Measurements from ENCODE around the gene IP6K2.

DNA sequence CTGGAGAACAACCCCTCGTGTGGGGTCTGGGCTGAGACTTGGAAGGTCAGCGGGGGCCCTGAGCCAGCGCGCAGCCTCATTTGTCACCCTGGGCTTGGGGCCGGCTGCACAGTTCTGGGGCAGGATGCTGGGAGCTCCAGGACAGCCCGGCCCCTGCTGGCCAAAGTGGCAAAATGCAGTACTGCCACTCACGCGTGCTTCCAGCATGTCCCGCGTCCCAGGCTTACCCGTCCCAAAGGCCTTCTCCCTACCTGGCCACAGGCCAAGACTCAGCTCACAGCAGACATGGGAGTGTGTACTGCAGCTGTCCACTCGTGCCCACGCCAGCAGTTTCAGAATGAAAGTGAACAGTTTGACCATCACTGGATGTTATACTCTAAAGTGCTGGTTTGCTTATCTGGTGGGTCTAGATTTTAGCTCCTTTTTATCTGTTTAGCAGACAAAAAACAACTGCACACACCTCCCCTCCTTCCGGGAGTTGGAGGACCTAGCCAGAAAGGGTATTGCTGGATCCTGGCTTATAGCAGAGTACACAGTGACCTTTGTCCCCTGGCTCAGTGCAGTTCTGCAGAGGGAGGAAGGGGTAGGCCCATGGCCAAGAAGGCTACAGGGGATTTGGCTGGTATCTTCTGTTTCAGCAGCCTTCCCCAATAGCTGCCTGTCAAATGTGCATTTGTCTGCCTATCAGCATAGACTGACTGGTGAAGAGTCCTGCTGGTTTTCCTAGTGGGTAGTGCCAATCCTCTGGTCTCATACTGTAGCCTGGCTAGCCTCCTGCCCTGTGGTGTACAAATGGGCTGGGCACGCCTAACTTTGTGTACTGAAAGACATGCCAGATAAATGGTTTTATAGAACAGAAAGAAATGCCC is 23.2 kb upstream of the IP6K2 start:
- TF ChIP-seq PHF20 (CRISPR knock-in tag; IDR thresholded peaks at IDR 0.05) (0 out of 2 replicates have a peak, but pooled peaks have one; percentile 13), CAMTA2 (CRISPR knock-in tag; IDR thresholded peaks at IDR 0.05; ENCODE audit: borderline replicate concordance) (no peak), ZNF143 (CRISPR knock-in tag; IDR thresholded peaks at IDR 0.05) (peak; percentile 49; the same call in 1 of the 2 replicates), NR1H2 (CRISPR knock-in tag; IDR thresholded peaks at IDR 0.05; ENCODE audit: borderline replicate concordance, low read depth) (no peak), CHCHD3 (CRISPR knock-in tag; IDR thresholded peaks at IDR 0.05) (no peak), NR2C2 (CRISPR knock-in tag; IDR thresholded peaks at IDR 0.05; ENCODE audit: borderline replicate concordance) (peak; percentile 66; the same call in 1 of the 2 replicates), MEIS2 (CRISPR knock-in tag; IDR thresholded peaks at IDR 0.05) (peak; percentile 69; the same call in 1 of the 2 replicates), RFX5 (IDR thresholded peaks at IDR 0.05; ENCODE audit: low read depth, low read length) (no peak), HMG20B (CRISPR knock-in tag; conservative IDR thresholded peaks at IDR 0.05) (no peak)
- TF ChIP-seq, protein P1, sequence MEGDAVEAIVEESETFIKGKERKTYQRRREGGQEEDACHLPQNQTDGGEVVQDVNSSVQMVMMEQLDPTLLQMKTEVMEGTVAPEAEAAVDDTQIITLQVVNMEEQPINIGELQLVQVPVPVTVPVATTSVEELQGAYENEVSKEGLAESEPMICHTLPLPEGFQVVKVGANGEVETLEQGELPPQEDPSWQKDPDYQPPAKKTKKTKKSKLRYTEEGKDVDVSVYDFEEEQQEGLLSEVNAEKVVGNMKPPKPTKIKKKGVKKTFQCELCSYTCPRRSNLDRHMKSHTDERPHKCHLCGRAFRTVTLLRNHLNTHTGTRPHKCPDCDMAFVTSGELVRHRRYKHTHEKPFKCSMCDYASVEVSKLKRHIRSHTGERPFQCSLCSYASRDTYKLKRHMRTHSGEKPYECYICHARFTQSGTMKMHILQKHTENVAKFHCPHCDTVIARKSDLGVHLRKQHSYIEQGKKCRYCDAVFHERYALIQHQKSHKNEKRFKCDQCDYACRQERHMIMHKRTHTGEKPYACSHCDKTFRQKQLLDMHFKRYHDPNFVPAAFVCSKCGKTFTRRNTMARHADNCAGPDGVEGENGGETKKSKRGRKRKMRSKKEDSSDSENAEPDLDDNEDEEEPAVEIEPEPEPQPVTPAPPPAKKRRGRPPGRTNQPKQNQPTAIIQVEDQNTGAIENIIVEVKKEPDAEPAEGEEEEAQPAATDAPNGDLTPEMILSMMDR (CRISPR knock-in tag; IDR thresholded peaks at IDR 0.05): peak; percentile 96
- TF ChIP-seq, protein P2, sequence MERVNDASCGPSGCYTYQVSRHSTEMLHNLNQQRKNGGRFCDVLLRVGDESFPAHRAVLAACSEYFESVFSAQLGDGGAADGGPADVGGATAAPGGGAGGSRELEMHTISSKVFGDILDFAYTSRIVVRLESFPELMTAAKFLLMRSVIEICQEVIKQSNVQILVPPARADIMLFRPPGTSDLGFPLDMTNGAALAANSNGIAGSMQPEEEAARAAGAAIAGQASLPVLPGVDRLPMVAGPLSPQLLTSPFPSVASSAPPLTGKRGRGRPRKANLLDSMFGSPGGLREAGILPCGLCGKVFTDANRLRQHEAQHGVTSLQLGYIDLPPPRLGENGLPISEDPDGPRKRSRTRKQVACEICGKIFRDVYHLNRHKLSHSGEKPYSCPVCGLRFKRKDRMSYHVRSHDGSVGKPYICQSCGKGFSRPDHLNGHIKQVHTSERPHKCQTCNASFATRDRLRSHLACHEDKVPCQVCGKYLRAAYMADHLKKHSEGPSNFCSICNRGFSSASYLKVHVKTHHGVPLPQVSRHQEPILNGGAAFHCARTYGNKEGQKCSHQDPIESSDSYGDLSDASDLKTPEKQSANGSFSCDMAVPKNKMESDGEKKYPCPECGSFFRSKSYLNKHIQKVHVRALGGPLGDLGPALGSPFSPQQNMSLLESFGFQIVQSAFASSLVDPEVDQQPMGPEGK (CRISPR knock-in tag; IDR thresholded peaks at IDR 0.05): 0 out of 2 replicates have a peak, but pooled peaks have one; percentile 43
- TF ChIP-seq, protein P3, sequence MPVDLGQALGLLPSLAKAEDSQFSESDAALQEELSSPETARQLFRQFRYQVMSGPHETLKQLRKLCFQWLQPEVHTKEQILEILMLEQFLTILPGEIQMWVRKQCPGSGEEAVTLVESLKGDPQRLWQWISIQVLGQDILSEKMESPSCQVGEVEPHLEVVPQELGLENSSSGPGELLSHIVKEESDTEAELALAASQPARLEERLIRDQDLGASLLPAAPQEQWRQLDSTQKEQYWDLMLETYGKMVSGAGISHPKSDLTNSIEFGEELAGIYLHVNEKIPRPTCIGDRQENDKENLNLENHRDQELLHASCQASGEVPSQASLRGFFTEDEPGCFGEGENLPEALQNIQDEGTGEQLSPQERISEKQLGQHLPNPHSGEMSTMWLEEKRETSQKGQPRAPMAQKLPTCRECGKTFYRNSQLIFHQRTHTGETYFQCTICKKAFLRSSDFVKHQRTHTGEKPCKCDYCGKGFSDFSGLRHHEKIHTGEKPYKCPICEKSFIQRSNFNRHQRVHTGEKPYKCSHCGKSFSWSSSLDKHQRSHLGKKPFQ (CRISPR knock-in tag; IDR thresholded peaks at IDR 0.05; ENCODE audit: insufficient replicate concordance): peak; percentile 72
- TF ChIP-seq, protein P4, sequence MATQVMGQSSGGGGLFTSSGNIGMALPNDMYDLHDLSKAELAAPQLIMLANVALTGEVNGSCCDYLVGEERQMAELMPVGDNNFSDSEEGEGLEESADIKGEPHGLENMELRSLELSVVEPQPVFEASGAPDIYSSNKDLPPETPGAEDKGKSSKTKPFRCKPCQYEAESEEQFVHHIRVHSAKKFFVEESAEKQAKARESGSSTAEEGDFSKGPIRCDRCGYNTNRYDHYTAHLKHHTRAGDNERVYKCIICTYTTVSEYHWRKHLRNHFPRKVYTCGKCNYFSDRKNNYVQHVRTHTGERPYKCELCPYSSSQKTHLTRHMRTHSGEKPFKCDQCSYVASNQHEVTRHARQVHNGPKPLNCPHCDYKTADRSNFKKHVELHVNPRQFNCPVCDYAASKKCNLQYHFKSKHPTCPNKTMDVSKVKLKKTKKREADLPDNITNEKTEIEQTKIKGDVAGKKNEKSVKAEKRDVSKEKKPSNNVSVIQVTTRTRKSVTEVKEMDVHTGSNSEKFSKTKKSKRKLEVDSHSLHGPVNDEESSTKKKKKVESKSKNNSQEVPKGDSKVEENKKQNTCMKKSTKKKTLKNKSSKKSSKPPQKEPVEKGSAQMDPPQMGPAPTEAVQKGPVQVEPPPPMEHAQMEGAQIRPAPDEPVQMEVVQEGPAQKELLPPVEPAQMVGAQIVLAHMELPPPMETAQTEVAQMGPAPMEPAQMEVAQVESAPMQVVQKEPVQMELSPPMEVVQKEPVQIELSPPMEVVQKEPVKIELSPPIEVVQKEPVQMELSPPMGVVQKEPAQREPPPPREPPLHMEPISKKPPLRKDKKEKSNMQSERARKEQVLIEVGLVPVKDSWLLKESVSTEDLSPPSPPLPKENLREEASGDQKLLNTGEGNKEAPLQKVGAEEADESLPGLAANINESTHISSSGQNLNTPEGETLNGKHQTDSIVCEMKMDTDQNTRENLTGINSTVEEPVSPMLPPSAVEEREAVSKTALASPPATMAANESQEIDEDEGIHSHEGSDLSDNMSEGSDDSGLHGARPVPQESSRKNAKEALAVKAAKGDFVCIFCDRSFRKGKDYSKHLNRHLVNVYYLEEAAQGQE (IDR thresholded peaks at IDR 0.05; ENCODE audit: borderline replicate concordance in 1 of 2, low read depth in 1 of 2, low read length in 2 of 2): no peak
- TF ChIP-seq, protein P5, sequence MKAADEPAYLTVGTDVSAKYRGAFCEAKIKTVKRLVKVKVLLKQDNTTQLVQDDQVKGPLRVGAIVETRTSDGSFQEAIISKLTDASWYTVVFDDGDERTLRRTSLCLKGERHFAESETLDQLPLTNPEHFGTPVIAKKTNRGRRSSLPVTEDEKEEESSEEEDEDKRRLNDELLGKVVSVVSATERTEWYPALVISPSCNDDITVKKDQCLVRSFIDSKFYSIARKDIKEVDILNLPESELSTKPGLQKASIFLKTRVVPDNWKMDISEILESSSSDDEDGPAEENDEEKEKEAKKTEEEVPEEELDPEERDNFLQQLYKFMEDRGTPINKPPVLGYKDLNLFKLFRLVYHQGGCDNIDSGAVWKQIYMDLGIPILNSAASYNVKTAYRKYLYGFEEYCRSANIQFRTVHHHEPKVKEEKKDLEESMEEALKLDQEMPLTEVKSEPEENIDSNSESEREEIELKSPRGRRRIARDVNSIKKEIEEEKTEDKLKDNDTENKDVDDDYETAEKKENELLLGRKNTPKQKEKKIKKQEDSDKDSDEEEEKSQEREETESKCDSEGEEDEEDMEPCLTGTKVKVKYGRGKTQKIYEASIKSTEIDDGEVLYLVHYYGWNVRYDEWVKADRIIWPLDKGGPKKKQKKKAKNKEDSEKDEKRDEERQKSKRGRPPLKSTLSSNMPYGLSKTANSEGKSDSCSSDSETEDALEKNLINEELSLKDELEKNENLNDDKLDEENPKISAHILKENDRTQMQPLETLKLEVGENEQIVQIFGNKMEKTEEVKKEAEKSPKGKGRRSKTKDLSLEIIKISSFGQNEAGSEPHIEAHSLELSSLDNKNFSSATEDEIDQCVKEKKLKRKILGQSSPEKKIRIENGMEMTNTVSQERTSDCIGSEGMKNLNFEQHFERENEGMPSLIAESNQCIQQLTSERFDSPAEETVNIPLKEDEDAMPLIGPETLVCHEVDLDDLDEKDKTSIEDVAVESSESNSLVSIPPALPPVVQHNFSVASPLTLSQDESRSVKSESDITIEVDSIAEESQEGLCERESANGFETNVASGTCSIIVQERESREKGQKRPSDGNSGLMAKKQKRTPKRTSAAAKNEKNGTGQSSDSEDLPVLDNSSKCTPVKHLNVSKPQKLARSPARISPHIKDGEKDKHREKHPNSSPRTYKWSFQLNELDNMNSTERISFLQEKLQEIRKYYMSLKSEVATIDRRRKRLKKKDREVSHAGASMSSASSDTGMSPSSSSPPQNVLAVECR (CRISPR knock-in tag; IDR thresholded peaks at IDR 0.05; ENCODE audit: borderline replicate concordance): peak; percentile 86; the same call in 1 of the 2 replicates

Data from HepG2 (cell line).